ENCODE results near the gene FLT3LG.

FLT3LG gene

DNA sequence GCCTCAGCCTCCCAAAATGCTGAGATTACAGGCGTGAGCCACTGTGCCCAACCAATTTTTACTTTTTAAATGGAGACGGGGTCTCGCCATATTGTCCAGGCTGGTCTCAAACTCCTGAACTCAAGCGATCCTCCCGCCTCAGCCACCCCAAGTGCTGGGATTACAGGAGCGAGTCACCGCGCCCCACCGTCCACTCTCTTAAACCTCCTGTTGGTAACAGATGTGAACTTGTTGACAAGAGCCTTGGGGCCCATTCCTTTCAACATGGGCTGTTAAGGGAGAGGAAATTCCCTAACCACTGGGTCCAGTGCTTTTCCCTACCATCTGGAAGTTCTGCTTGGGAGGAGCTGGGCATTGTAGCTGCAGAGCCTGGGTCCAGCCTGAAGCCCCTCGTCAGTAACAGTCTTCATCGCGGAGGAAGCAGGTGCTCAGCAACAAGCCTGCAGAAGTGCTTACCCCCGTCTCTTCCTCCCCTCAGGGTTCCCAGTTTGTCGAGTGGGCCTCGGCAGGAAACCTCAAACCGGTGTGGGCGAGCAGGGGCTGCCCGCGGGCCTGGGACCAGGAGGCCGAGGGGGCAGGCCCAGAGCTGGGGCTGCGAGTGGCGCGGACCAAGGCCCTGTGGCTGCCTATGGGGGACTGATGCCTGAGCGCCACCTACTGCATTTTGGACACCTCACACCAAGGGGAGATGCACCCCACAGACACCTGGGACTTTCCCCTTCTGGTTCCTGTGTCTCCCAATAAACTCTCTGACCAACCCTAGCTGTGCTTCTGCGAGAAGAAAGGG, 4.0 kb upstream of the FLT3LG start:
- TF ChIP-seq TAF1 (IDR thresholded peaks at IDR 0.05; ENCODE audit: borderline replicate concordance, insufficient read depth, low read length) (no peak), SIN3A (IDR thresholded peaks at IDR 0.05; ENCODE audit: borderline replicate concordance, insufficient read depth, low read length) (no peak), POLR2AphosphoS5 (IDR thresholded peaks at IDR 0.05; ENCODE audit: low read depth, low read length) (no peak)

DNA sequence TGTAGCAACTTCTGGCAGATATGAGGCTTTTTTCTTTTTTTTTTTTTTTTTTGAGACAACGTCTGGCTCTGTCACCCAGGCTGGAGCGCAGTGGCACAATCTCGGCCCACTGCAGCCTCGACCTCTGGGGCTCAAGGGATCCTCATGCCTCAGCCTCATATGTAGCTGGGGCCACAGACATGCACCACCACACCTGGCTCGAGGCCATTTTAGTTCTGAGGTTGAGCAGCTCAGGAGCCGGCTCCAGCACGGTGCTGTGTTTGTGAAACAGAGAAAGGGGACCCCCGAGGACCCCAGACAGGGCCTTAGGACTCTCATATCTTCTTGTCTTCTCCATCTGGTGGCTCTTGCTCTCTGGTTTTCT, 3.4 kb upstream of the FLT3LG start:
- no peak for TF ChIP-seq FOXP2 (optimal IDR thresholded peaks at IDR 0.05; ENCODE audit: borderline replicate concordance, extremely low read depth, extremely low read length, insufficient read depth)

DNA sequence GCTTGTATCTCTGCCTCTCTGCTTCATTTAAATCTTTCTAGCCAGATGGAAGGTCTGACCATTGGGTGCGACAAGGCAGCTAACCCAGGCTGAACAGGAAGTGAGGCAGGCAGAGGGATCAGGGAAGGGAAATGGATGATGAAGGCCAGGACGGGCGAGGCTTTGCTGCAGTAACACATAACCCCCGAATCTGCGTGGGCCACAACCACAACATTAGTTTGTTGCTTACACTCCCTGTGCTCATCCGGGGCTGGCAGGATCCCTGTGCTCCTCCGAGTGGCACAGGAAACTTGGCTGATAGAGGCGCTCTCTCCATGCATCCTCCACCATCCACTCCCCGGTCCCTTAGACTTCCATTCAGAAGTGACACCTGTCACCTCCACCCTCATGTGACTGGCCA, 1.1 kb upstream of the FLT3LG start:
- no peak for TF ChIP-seq FOXP2 (optimal IDR thresholded peaks at IDR 0.05; ENCODE audit: borderline replicate concordance, extremely low read depth, extremely low read length, insufficient read depth)
- TF ChIP-seq, protein P1, sequence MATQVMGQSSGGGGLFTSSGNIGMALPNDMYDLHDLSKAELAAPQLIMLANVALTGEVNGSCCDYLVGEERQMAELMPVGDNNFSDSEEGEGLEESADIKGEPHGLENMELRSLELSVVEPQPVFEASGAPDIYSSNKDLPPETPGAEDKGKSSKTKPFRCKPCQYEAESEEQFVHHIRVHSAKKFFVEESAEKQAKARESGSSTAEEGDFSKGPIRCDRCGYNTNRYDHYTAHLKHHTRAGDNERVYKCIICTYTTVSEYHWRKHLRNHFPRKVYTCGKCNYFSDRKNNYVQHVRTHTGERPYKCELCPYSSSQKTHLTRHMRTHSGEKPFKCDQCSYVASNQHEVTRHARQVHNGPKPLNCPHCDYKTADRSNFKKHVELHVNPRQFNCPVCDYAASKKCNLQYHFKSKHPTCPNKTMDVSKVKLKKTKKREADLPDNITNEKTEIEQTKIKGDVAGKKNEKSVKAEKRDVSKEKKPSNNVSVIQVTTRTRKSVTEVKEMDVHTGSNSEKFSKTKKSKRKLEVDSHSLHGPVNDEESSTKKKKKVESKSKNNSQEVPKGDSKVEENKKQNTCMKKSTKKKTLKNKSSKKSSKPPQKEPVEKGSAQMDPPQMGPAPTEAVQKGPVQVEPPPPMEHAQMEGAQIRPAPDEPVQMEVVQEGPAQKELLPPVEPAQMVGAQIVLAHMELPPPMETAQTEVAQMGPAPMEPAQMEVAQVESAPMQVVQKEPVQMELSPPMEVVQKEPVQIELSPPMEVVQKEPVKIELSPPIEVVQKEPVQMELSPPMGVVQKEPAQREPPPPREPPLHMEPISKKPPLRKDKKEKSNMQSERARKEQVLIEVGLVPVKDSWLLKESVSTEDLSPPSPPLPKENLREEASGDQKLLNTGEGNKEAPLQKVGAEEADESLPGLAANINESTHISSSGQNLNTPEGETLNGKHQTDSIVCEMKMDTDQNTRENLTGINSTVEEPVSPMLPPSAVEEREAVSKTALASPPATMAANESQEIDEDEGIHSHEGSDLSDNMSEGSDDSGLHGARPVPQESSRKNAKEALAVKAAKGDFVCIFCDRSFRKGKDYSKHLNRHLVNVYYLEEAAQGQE (IDR thresholded peaks at IDR 0.05; ENCODE audit: insufficient read depth in 1 of 2, low read depth in 2 of 2, low read length in 2 of 2): no peak
- TF ChIP-seq TAF1 (IDR thresholded peaks at IDR 0.05; ENCODE audit: borderline replicate concordance, insufficient read depth, low read length): no peak
- TF ChIP-seq POLR2AphosphoS5 (IDR thresholded peaks at IDR 0.05; ENCODE audit: low read depth, low read length): no peak
- TF ChIP-seq SIN3A (IDR thresholded peaks at IDR 0.05; ENCODE audit: borderline replicate concordance, insufficient read depth, low read length): no peak

DNA sequence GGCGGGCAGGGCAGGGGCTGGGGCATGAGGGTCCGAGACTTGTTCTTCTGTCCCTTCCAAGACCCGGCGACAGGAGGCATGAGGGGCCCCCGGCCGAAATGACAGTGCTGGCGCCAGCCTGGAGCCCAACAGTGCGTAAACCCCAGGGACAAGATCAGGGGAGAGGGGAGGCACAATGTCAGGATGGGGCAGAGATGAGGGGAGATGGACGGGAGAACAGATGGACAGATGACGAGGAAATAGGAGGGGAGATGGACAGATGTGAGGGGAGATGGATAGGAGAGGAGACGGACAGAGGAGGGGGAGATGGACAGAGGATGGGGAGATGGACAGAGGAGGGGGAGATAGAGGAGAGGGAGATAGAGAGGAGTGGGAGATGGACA, 518 bp downstream of the FLT3LG start:
- TF ChIP-seq SIN3A (IDR thresholded peaks at IDR 0.05; ENCODE audit: borderline replicate concordance, insufficient read depth, low read length) (no peak), POLR2AphosphoS5 (IDR thresholded peaks at IDR 0.05; ENCODE audit: low read depth, low read length) (no peak), TAF1 (IDR thresholded peaks at IDR 0.05; ENCODE audit: borderline replicate concordance, insufficient read depth, low read length) (peak; percentile 32; the same call in 1 of the 2 replicates)

DNA sequence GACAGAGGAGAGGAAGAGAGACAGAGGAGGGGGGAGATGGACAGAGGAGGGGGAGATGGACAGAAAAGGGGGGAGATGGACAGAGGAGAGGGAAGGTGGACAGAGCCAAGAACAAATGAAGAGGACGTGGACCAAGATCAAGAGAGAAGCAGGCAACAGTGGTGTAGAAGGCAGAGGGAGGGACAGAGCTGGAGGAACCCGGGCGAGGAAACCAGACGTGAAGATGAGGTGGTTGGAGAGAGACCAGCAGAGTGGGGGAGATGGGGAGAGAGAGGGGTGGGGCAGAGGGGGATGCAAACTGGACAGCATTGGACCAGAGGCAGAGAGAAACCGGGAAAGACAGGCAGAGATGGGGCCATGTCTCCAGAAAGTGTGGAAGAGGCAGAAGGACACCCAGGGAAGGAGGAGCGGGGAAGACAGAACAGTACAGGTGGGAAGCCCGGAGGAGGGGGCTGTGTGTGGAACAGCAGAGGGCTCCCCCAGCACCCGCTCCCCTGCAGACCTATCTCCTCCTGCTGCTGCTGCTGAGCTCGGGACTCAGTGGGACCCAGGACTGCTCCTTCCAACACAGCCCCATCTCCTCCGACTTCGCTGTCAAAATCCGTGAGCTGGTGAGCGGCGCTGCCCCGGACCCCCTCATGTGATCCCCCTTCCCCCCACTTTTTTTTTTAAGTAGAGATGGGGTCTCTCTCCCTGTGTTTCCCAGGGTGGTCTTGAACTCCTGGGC, 1.3 kb downstream of the FLT3LG start:
- no peak for TF ChIP-seq TAF1 (IDR thresholded peaks at IDR 0.05; ENCODE audit: borderline replicate concordance, insufficient read depth, low read length)
- TF ChIP-seq FOXP2 (optimal IDR thresholded peaks at IDR 0.05; ENCODE audit: borderline replicate concordance, extremely low read depth, extremely low read length, insufficient read depth): no peak
- TF ChIP-seq POLR2AphosphoS5 (IDR thresholded peaks at IDR 0.05; ENCODE audit: low read depth, low read length): no peak
- TF ChIP-seq, protein P1 (IDR thresholded peaks at IDR 0.05; ENCODE audit: insufficient read depth in 1 of 2, low read depth in 2 of 2, low read length in 2 of 2): no peak
- TF ChIP-seq SIN3A (IDR thresholded peaks at IDR 0.05; ENCODE audit: borderline replicate concordance, insufficient read depth, low read length): no peak

DNA sequence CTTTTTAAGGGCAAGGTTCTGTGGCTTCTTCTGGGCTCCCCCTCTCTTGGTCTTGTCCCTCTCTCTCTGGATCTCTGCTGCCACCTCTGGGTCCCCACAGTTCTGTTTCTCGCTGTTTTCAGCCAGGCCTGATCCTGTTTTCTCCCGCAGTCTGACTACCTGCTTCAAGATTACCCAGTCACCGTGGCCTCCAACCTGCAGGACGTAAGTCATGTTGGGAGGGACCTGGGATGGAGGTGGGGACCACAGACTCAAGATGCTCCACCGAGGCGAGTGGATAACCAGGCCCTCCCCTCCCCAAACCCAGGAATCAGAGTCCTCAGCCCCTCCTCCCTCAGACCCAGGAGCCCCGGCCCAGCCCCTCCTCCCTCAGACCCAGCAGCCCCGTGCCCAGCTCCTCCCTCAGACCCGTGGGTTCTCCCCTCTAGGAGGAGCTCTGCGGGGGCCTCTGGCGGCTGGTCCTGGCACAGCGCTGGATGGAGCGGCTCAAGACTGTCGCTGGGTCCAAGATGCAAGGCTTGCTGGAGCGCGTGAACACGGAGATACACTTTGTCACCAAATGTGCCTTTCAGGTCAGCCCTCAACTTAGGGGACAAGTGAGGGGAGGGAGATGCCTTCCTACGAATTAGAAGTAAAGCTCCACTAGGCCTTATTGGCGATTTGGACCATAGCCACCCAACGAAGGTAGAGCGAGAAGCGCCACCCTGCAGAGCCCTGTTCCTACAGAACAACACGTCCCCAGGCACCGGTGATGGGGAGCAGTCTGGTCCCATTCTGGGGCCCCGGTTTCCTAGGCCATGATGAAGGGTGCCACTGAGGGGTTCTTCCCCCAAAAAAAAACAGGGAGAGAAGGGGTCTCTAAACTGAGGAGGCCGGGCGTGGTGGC, 2.2 kb downstream of the FLT3LG start:
- TF ChIP-seq POLR2AphosphoS5 (IDR thresholded peaks at IDR 0.05; ENCODE audit: low read depth, low read length): no peak
- TF ChIP-seq, protein P1 (IDR thresholded peaks at IDR 0.05; ENCODE audit: insufficient read depth in 1 of 2, low read depth in 2 of 2, low read length in 2 of 2): no peak
- no peak for TF ChIP-seq SIN3A (IDR thresholded peaks at IDR 0.05; ENCODE audit: borderline replicate concordance, insufficient read depth, low read length)
- no peak for TF ChIP-seq FOXP2 (optimal IDR thresholded peaks at IDR 0.05; ENCODE audit: borderline replicate concordance, extremely low read depth, extremely low read length, insufficient read depth)
- no peak for TF ChIP-seq TAF1 (IDR thresholded peaks at IDR 0.05; ENCODE audit: borderline replicate concordance, insufficient read depth, low read length)
